Activated T-helper 1 cell treated with Interleukin-2 at 50 U/mL for 16 hours (primary cell): ENCODE measurements around the gene ME1.

ENCODE experiments used
- DNase-seq: peaks from one replicate; pipeline ENCODE4 v3.0.0-alpha.2; 2020; ENCODE audit warnings: low read depth

ME1 gene

GRCh38 chr6:83190626-83191025 lies 240.2 kb downstream of the ME1 start:
- DNase-seq = no peak

- DNase-seq = no peak
These were observed 242.3 kb downstream of the ME1 start for GRCh38 chr6:83188501-83188900.

DNA sequence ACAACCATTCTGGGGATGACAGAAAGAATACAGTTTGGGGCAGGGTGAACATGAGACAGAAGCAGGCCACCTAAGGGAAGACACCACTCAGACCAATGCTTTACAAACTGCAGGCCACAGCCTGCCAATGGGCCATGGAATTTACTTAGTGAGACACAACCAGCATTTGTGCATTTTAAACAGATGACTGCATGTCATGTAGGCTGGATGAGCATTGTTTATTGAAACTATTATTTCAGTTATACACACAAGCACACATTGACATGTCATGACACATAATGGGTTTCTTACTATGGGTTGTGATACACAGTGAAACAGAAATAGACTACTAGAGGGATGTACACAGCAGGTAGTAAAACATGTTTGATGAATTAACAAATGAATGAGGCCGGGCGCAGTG lies 245.8 kb downstream of the ME1 start:
- no peak for DNase-seq

DNA sequence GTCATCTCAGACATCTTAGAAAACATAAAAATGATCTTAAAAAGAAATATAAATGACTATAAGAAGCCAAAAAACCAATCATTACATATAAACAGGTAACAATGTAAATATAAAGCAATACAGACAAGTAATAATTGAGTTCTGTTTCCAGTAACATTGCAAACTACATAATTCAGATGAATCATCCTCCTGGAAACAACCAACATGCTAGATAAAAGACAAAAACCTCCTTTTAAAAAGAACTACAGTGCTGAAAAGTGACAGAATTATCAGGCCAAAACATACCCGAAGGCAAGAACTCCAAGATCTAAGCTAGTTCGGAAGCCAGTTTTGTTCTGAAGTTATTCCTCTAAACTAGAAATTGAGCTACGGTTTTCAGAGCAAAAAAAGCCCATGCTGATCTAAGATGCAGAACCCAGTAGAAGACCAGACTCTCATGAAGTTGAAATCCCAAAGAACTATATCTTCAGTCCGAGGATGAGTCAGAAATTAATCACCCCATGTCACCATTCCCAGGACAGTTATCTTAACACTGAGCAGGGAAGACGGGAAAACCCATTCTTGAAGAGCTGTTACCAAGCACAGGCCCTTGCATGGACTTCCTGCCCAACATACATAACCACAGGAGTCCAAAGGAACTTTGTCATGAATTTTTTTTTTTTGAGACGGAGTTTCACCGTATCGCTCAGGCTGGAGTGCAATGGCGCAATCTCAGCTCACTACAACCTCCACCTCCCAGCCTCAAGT lies 247.6 kb downstream of the ME1 start:
- DNase-seq = no peak

DNA sequence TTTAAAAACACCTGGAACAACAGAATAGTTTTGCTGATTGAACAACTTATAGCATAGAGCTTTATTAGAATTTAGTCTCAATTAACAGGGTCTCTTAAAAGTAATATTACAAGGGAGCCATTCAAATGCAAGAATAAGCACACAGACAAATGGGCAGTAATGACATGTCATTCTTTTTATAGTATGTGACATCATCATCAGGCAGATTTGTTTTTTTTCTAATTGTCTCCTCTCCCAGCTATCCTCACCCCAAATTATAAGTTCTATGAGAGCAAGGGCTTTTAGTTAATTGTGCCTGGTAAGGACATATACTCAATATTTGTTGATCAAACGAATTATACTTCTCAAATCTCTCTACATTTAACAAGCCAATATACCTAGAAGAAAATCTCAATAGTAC lies 248.7 kb downstream of the ME1 start:
- DNase-seq = no peak

DNA sequence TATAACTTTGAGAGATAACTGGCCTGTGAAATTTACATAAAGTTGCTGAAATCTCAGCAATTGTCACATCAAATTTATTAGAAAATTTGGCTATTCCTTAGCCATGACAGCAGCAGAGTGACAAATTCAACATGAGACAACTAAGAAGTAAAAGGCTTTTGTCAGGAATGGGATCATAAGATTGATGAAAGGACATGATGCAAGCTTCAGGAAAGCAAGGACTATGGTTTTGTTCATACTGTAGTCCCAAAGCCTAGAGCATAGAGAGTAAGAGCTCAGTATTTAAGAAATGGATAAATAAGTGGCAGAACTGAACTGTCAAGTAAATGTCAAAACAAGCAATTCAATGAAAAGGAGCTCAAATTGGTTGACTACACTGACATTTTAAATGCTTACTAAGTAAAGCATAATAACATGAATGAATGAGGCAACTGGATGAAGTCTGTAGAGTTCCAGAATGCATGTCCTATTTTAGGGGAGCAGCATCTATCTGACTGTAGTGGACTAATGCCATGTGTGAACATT lies 250.4 kb downstream of the ME1 start:
- no peak for DNase-seq

DNA sequence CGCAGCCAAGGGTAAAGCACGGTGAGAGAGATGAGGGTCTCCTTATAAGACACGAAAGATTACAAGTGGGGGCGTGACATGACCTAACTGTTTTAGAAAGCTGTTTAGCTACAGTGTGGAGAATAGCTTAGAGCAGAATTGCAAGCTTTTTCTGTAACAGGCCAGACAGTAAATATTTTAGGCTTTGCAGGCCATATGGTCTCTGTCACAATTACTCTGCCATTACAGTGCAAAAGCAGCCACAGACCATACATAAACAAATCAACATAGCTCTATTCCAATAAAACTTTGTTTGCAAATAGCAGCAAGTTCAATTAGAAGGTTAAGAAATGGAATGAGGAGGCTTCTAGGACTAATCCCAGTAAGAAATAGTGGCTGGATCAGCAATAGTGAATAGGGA lies 254.6 kb downstream of the ME1 start:
- DNase-seq = no peak

DNA sequence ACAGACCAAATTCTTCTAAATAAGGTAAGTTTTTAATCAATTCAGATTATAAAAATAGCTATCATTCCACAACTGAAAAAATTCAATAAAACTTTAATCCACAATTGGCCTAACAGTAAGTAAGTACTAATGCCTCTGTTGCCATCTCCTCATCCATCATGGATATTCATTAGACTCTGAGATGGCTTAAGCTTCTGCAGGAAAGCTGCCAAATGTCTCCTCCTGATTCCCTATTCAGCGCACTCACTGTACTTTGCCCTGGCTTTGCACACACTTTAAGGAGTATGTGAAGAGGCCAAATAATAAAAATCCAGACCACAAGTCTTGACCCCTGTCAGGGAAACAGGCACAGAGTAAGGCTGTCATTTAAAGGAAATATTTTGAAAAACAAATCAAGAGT lies 261.3 kb downstream of the ME1 start:
- DNase-seq = no peak

- DNase-seq = no peak
These were observed 261.7 kb downstream of the ME1 start for GRCh38 chr6:83169106-83169505.

- DNase-seq = no peak
These were observed 262.3 kb downstream of the ME1 start for GRCh38 chr6:83168556-83168955.

- no peak for DNase-seq
These were observed 263.0 kb downstream of the ME1 start for GRCh38 chr6:83167726-83168278.
